Measurements from ENCODE around the gene IMPDH1. TPM values are rescaled to one million over a fixed set of nuclear protein-coding genes. Genes with fewer than 3 reads are reported as not detected.
A peak's percentile ranks its signal among the peaks of the same experiment; 100 is the strongest.

IMPDH1 gene
- total RNA-seq, 1 experiment from 2014 or later, result 30.5 TPM

DNA sequence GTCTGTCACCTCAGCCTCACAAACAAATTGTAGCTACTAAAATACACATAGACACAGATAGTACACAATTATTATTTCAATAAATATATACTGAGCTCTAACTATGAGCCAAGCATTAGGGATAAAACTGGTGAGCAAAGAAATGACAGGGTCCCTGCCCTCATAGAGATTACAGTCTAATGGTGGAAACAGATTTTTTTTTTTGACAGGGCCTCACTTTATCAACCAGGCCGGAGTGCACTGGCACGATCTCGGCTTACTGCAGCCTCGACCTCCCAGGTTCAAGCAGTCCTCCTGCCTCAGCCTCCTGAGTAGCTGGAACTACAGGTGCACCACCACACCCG lies 65.4 kb downstream of the IMPDH1 start:
- Histone ChIP-seq H3K27ac (ENCODE audit: low read length) (no peak overlapping the region), H3K36me3 (ENCODE audit: insufficient read depth, low read length) (peaks cover 12% of the 10 kb centered on the region; the same call in 1 of the 2 replicates), H3K9me3 (ENCODE audit: low read length) (no peaks in the 10 kb centered on the region), H3K4me3 (ENCODE audit: low read length) (no peak overlapping the region), H4K20me1 (ENCODE audit: insufficient read depth, low read depth, low read length) (peaks cover 9% of the 10 kb centered on the region; the same call in 1 of the 2 replicates), H3K27me3 (ENCODE audit: low read length) (no peaks in the 10 kb centered on the region), H3K9me2 (replicated peaks; ENCODE audit: insufficient read depth, low read length) (no peaks in the 10 kb centered on the region), H2AFZ (ENCODE audit: low read length) (peak overlapping the region; percentile 98; the same call in 1 of the 2 replicates), H3K79me2 (ENCODE audit: low read length) (peaks cover 42% of the 10 kb centered on the region), H3K9ac (ENCODE audit: low read length) (no peak overlapping the region), H3K4me1 (ENCODE audit: low read length) (peaks cover 24% of the 10 kb centered on the region), H3K4me2 (ENCODE audit: low read depth, low read length, poor library complexity, severe bottlenecking) (peak overlapping the region; percentile 87)
- DNase-seq, result no peak

DNA sequence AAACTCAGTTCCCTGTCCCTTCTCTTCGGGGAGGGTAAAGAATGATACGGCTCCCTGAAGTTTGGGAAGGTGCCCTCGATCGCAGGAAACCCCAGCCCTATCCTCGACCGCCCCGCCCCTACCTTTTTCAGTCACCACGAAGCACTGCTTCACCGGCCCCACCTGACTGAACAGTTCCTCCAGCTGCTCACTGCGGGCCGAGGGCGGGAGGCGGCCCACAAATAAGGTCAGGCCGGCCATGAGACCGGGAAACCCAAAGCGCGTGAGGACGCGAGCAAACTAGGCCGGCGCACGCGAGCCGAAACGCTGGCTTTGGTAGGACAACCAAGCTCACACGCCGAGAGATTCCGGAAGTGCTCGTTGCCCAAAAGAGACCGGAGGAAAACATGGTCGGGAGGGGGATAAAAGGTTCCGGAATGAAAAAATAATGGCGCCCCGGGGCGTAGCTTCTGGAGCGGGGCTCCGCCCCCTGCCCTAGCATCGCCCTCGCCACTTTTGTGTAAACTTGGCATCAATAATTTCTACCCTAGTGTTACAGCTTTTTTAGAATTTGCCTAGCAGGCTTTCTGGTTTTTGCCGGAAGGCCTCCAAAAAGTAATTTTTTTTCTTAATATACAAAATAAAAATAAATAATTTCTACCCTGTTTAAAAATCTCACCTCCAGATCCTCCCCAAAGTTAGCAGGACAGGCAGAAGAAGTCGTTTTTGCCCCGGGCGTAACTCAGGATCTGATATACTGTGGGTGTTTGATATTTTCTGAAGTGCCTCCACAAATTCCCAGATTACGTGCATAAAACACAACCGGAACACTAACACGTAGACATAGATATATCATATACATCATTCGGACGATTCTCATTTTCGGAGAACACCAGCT lies 66.0 kb downstream of the IMPDH1 start, which contains the start of gene RBM28:
Gene RBM28 (minus strand): TSS at position 355 of the 877 bp plus-strand sequence. CDS start 115 bp downstream, at position 240.
- H3K36me3 ChIP-seq (ENCODE audit: insufficient read depth, low read length), result peaks cover 18% of the 10 kb centered on the region
- peak within 1 kb of the TSS; percentile 66 for H3K27ac ChIP-seq (ENCODE audit: low read length)
- H3K4me1 ChIP-seq (ENCODE audit: low read length), result peaks cover 24% of the 10 kb centered on the region
- no peaks in the 10 kb centered on the region for H3K9me2 ChIP-seq (replicated peaks; ENCODE audit: insufficient read depth, low read length)
- peak within 1 kb of the TSS; percentile 89 for H3K4me3 ChIP-seq (ENCODE audit: low read length)
- no peaks in the 10 kb centered on the region for H3K9me3 ChIP-seq (ENCODE audit: low read length)
- H3K27me3 ChIP-seq (ENCODE audit: low read length), result no peaks in the 10 kb centered on the region
- peak within 1 kb of the TSS; percentile 98; the same call in 1 of the 2 replicates for H2AFZ ChIP-seq (ENCODE audit: low read length)
- H3K9ac ChIP-seq (ENCODE audit: low read length), result peak within 1 kb of the TSS; percentile 79
- H3K4me2 ChIP-seq (ENCODE audit: low read depth, low read length, poor library complexity, severe bottlenecking), result peak within 1 kb of the TSS; percentile 87
- peaks cover 12% of the 10 kb centered on the region; the same call in 1 of the 2 replicates for H4K20me1 ChIP-seq (ENCODE audit: insufficient read depth, low read depth, low read length)
- peaks cover 48% of the 10 kb centered on the region for H3K79me2 ChIP-seq (ENCODE audit: low read length)
- peak; percentile 97 for DNase-seq

Small RNAs within 50 kb of the gene (small RNA-seq; reads per million reads assigned to genes)
- gene AC010655.1 (not detected), gene RNU7-27P (not detected), gene RNU7-54P (not detected)

Other genes starting within 250 kb of the IMPDH1 start
- not detected in 2 replicates for gene LEP, start 168.7 kb downstream of the IMPDH1 start, total RNA-seq (2014; rRNA removed; shearing (Covaris generic); ENCODE audit: low replicate concordance)
- gene RBM28, start 66.1 kb downstream of the IMPDH1 start, total RNA-seq (2014; rRNA removed; shearing (Covaris generic); ENCODE audit: low replicate concordance), result 28.8 and 37.2 TPM in 2 replicates
- gene PRRT4, start 48.3 kb downstream of the IMPDH1 start, total RNA-seq (2014; rRNA removed; shearing (Covaris generic); ENCODE audit: low replicate concordance), result not detected in 2 replicates
- 16.3 and 32.2 TPM in 2 replicates for gene HILPDA, start 45.9 kb upstream of the IMPDH1 start, total RNA-seq (2014; rRNA removed; shearing (Covaris generic); ENCODE audit: low replicate concordance)
- gene METTL2B, start 66.8 kb upstream of the IMPDH1 start, total RNA-seq (2014; rRNA removed; shearing (Covaris generic); ENCODE audit: low replicate concordance), result 20.7 and 27.8 TPM in 2 replicates

Measured in Karpas-422 (cell line).